Measurements from ENCODE around the gene CSNK2A3.

The CSNK2A3 gene

GRCh38 chr11:11311169-11311568 is 41.9 kb downstream of the CSNK2A3 start:
- no peak overlapping the region for H3K23ac ChIP-seq (ENCODE audit: low read depth, low read length, poor library complexity)
- H2BK15ac ChIP-seq (ENCODE audit: low read length), result no peak overlapping the region
- H3K4me2 ChIP-seq (ENCODE audit: insufficient read depth, low read length, poor library complexity, severe bottlenecking), result no peak overlapping the region
- H3K9ac ChIP-seq (ENCODE audit: low read depth, low read length, poor library complexity), result no peak overlapping the region
- no peaks in the 10 kb centered on the region for H3K79me1 ChIP-seq (ENCODE audit: low read depth, low read length)
- no peak overlapping the region for H3K27ac ChIP-seq (replicated peaks; ENCODE audit: low read length)
- H3K36me3 ChIP-seq (replicated peaks in 1 of 2; ENCODE audit: control insufficient read depth in 2 of 2, insufficient read depth in 2 of 2, low read length in 2 of 2), result no peaks in the 10 kb centered on the region
- no peak overlapping the region for H3K18ac ChIP-seq (ENCODE audit: low read length)
- no peak overlapping the region for H2AFZ ChIP-seq (ENCODE audit: low read length)
- H2BK120ac ChIP-seq (ENCODE audit: low read depth, low read length), result no peak overlapping the region
- DNase-seq (ENCODE audit: low spot score), result no peak
- no peak overlapping the region for H3K4ac ChIP-seq (ENCODE audit: low read length)
- H2BK5ac ChIP-seq (ENCODE audit: low read length), result no peak overlapping the region
- no peak overlapping the region for H4K91ac ChIP-seq (ENCODE audit: low read depth, low read length, poor library complexity)
- no peaks in the 10 kb centered on the region for H3K4me1 ChIP-seq (ENCODE audit: control insufficient read depth in 2 of 2, insufficient read depth in 1 of 2, low read depth in 1 of 2, low read length in 2 of 2)
- no CpG with 5 or more reads among the region's 3 CpGs for WGBS, 2 donors (ENCODE audit: extremely low coverage in 2 of 2, insufficient read length in 2 of 2, insufficient replicate concordance in 1 of 2)
- H3K14ac ChIP-seq (ENCODE audit: low read length), result no peak overlapping the region
- no peaks in the 10 kb centered on the region for H3K9me3 ChIP-seq (replicated peaks in 1 of 2; ENCODE audit: control insufficient read depth in 2 of 2, insufficient read depth in 1 of 2, low read depth in 1 of 2, low read length in 2 of 2)
- H2AK5ac ChIP-seq (ENCODE audit: low read depth, low read length), result no peak overlapping the region
- no peak overlapping the region for H2BK12ac ChIP-seq (ENCODE audit: low read length)
- no peak overlapping the region for H4K8ac ChIP-seq (ENCODE audit: low read depth, low read length)
- H3K4me3 ChIP-seq (ENCODE audit: low read length in 2 of 2), result no peak overlapping the region
- H3K27me3 ChIP-seq (ENCODE audit: control insufficient read depth in 3 of 3, insufficient read depth in 3 of 3, low read depth in 1 of 3, low read length in 3 of 3), result no peaks in the 10 kb centered on the region

- H3K9me3 ChIP-seq (replicated peaks in 1 of 2; ENCODE audit: control insufficient read depth in 2 of 2, insufficient read depth in 1 of 2, low read depth in 1 of 2, low read length in 2 of 2), result no peaks in the 10 kb centered on the region
- H2BK15ac ChIP-seq (ENCODE audit: low read length), result no peak overlapping the region
- no peak overlapping the region for H4K8ac ChIP-seq (ENCODE audit: low read depth, low read length)
- no peaks in the 10 kb centered on the region for H3K36me3 ChIP-seq (replicated peaks in 1 of 2; ENCODE audit: control insufficient read depth in 2 of 2, insufficient read depth in 2 of 2, low read length in 2 of 2)
- no peak overlapping the region for H2AFZ ChIP-seq (ENCODE audit: low read length)
- no peaks in the 10 kb centered on the region for H3K4me1 ChIP-seq (ENCODE audit: control insufficient read depth in 2 of 2, insufficient read depth in 1 of 2, low read depth in 1 of 2, low read length in 2 of 2)
- no peak overlapping the region for H2BK12ac ChIP-seq (ENCODE audit: low read length)
- WGBS, 2 donors (ENCODE audit: extremely low coverage in 2 of 2, insufficient read length in 2 of 2, insufficient replicate concordance in 1 of 2), result no CpG with 5 or more reads among the region's 2 CpGs
- no peak overlapping the region for H2BK5ac ChIP-seq (ENCODE audit: low read length)
- no peak overlapping the region for H3K14ac ChIP-seq (ENCODE audit: low read length)
- H3K4ac ChIP-seq (ENCODE audit: low read length), result no peak overlapping the region
- H3K4me3 ChIP-seq (ENCODE audit: low read length in 2 of 2), result no peak overlapping the region
- no peak overlapping the region for H4K91ac ChIP-seq (ENCODE audit: low read depth, low read length, poor library complexity)
- no peak overlapping the region for H3K9ac ChIP-seq (ENCODE audit: low read depth, low read length, poor library complexity)
- no peak overlapping the region for H2AK5ac ChIP-seq (ENCODE audit: low read depth, low read length)
- no peak for DNase-seq (ENCODE audit: low spot score)
- no peak overlapping the region for H2BK120ac ChIP-seq (ENCODE audit: low read depth, low read length)
- H3K23ac ChIP-seq (ENCODE audit: low read depth, low read length, poor library complexity), result no peak overlapping the region
- H3K27me3 ChIP-seq (ENCODE audit: control insufficient read depth in 3 of 3, insufficient read depth in 3 of 3, low read depth in 1 of 3, low read length in 3 of 3), result no peaks in the 10 kb centered on the region
- H3K79me1 ChIP-seq (ENCODE audit: low read depth, low read length), result no peaks in the 10 kb centered on the region
- no peak overlapping the region for H3K27ac ChIP-seq (replicated peaks; ENCODE audit: low read length)
- H3K18ac ChIP-seq (ENCODE audit: low read length), result no peak overlapping the region
- H3K4me2 ChIP-seq (ENCODE audit: insufficient read depth, low read length, poor library complexity, severe bottlenecking), result no peak overlapping the region
Measured at GRCh38 chr11:11309906-11310305, 43.1 kb downstream of the CSNK2A3 start.

- Histone ChIP-seq H2BK15ac (ENCODE audit: low read length) (no peak overlapping the region), H2BK12ac (ENCODE audit: low read length) (no peak overlapping the region), H2BK120ac (ENCODE audit: low read depth, low read length) (no peak overlapping the region), H2AFZ (ENCODE audit: low read length) (no peak overlapping the region), H3K4me1 (ENCODE audit: control insufficient read depth in 2 of 2, insufficient read depth in 1 of 2, low read depth in 1 of 2, low read length in 2 of 2) (peaks cover 0 to under 1% of the 10 kb centered on the region in 2 donors), H3K9ac (ENCODE audit: low read depth, low read length, poor library complexity) (no peak overlapping the region), H4K8ac (ENCODE audit: low read depth, low read length) (no peak overlapping the region), H3K23ac (ENCODE audit: low read depth, low read length, poor library complexity) (no peak overlapping the region), H3K79me1 (ENCODE audit: low read depth, low read length) (no peaks in the 10 kb centered on the region), H3K4ac (ENCODE audit: low read length) (no peak overlapping the region), H3K27ac (replicated peaks; ENCODE audit: low read length) (no peak overlapping the region), H3K36me3 (replicated peaks in 1 of 2; ENCODE audit: control insufficient read depth in 2 of 2, insufficient read depth in 2 of 2, low read length in 2 of 2) (no peaks in the 10 kb centered on the region), H3K4me2 (ENCODE audit: insufficient read depth, low read length, poor library complexity, severe bottlenecking) (no peak overlapping the region), H3K18ac (ENCODE audit: low read length) (no peak overlapping the region), H4K91ac (ENCODE audit: low read depth, low read length, poor library complexity) (no peak overlapping the region), H3K27me3 (ENCODE audit: control insufficient read depth in 3 of 3, insufficient read depth in 3 of 3, low read depth in 1 of 3, low read length in 3 of 3) (no peaks in the 10 kb centered on the region), H2BK5ac (ENCODE audit: low read length) (no peak overlapping the region), H3K9me3 (replicated peaks in 1 of 2; ENCODE audit: control insufficient read depth in 2 of 2, insufficient read depth in 1 of 2, low read depth in 1 of 2, low read length in 2 of 2) (no peaks in the 10 kb centered on the region), H3K4me3 (ENCODE audit: low read length in 2 of 2) (no peak overlapping the region), H2AK5ac (ENCODE audit: low read depth, low read length) (no peak overlapping the region), H3K14ac (ENCODE audit: low read length) (no peak overlapping the region)
- WGBS, 2 donors (ENCODE audit: extremely low coverage in 2 of 2, insufficient read length in 2 of 2, insufficient replicate concordance in 1 of 2), result no CpG with 5 or more reads among the region's 1 CpG
- no peak for DNase-seq (ENCODE audit: low spot score)
Measured at GRCh38 chr11:11308249-11308648, 44.8 kb downstream of the CSNK2A3 start.

- H3K79me1 ChIP-seq (ENCODE audit: low read depth, low read length), result no peaks in the 10 kb centered on the region
- no peak overlapping the region for H2AFZ ChIP-seq (ENCODE audit: low read length)
- H4K8ac ChIP-seq (ENCODE audit: low read depth, low read length), result no peak overlapping the region
- no peak overlapping the region for H2BK120ac ChIP-seq (ENCODE audit: low read depth, low read length)
- H2AK5ac ChIP-seq (ENCODE audit: low read depth, low read length), result no peak overlapping the region
- no peak overlapping the region for H3K4ac ChIP-seq (ENCODE audit: low read length)
- H2BK5ac ChIP-seq (ENCODE audit: low read length), result no peak overlapping the region
- DNase-seq (ENCODE audit: low spot score), result no peak
- H2BK15ac ChIP-seq (ENCODE audit: low read length), result no peak overlapping the region
- WGBS, 2 donors (ENCODE audit: extremely low coverage in 2 of 2, insufficient read length in 2 of 2, insufficient replicate concordance in 1 of 2), result no CpG with 5 or more reads among the region's 2 CpGs
- no peak overlapping the region for H4K91ac ChIP-seq (ENCODE audit: low read depth, low read length, poor library complexity)
- no peak overlapping the region for H3K4me2 ChIP-seq (ENCODE audit: insufficient read depth, low read length, poor library complexity, severe bottlenecking)
- no peak overlapping the region for H3K9ac ChIP-seq (ENCODE audit: low read depth, low read length, poor library complexity)
- no peak overlapping the region for H3K27ac ChIP-seq (replicated peaks; ENCODE audit: low read length)
- H2BK12ac ChIP-seq (ENCODE audit: low read length), result no peak overlapping the region
- no peak overlapping the region for H3K4me3 ChIP-seq (ENCODE audit: low read length in 2 of 2)
- H3K14ac ChIP-seq (ENCODE audit: low read length), result no peak overlapping the region
- H3K18ac ChIP-seq (ENCODE audit: low read length), result no peak overlapping the region
- H3K9me3 ChIP-seq (replicated peaks in 1 of 2; ENCODE audit: control insufficient read depth in 2 of 2, insufficient read depth in 1 of 2, low read depth in 1 of 2, low read length in 2 of 2), result no peaks in the 10 kb centered on the region
- peak overlapping the region; percentile 14 for H3K23ac ChIP-seq (ENCODE audit: low read depth, low read length, poor library complexity)
- H3K27me3 ChIP-seq (ENCODE audit: control insufficient read depth in 3 of 3, insufficient read depth in 3 of 3, low read depth in 1 of 3, low read length in 3 of 3), result no peaks in the 10 kb centered on the region
- no peaks in the 10 kb centered on the region for H3K36me3 ChIP-seq (replicated peaks in 1 of 2; ENCODE audit: control insufficient read depth in 2 of 2, insufficient read depth in 2 of 2, low read length in 2 of 2)
- H3K4me1 ChIP-seq (ENCODE audit: control insufficient read depth in 2 of 2, insufficient read depth in 1 of 2, low read depth in 1 of 2, low read length in 2 of 2), result peaks cover 0 to 1% of the 10 kb centered on the region in 2 donors
Measured at GRCh38 chr11:11306855-11307254, 46.2 kb downstream of the CSNK2A3 start.

Data from neuronal stem cell (in vitro differentiated cells).